Effector CD4-positive, alpha-beta T cell (primary cell): Measurements from ENCODE around the gene DENND5B. TPM values are rescaled to one million over a fixed set of nuclear protein-coding genes. Genes with fewer than 3 reads are reported as not detected.
"Not testable (repeated sequence)": the region's sequence is repeated elsewhere in the genome, so short reads cannot be mapped to it uniquely, and the experiment has no call there.

Experiments used
- DNase-seq: peaks from one replicate; pipeline ENCODE4 v3.0.0-alpha.2; 2020
- total RNA-seq: gene quantifications from one replicate; lab custom pipeline; 2026; lab: John Stamatoyannopoulos, UW

The DENND5B gene
- not detected for total RNA-seq

DNA sequence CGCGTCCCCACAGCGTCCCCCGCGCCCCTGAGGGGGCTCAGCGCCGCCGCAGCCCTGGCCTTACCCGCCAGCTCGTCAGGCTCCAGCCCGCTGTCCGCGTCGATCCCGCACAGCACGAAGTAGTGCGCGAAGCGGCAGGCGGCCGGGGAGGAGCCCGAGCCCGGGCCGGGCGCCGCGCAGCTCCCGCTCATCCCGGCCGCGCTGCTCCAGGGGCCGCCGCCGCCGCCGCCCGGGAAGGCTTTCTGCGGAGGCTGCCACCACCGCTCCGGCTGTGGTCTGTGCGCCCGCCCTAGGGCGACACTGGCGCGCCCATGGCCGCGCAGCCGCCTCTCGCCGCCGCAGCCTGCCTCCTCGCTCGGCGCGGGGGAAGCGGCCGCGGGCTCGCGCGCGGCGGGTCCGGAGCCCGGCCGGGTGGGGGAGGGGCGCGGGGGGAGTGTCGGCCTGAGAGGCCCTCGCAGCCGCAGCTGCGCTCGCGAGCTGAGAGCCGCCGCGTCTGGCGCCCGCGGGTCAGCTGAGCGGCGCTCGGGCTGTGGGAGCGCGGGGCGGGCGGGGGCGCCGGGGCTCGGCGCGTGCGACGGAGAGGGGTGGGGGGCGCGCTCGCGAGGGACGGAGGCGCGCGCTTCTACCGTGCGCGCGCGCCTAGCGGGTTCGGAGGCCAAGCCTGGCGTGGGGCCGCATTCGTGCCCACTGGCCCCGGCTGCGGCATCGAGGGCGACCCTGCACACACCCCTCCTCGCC lies at the start of gene DENND5B:
TSS of gene DENND5B (minus strand) at position 495 of the 738 bp plus-strand sequence. CDS start at position 191, 304 bp downstream.
- no peak for DNase-seq

DNA sequence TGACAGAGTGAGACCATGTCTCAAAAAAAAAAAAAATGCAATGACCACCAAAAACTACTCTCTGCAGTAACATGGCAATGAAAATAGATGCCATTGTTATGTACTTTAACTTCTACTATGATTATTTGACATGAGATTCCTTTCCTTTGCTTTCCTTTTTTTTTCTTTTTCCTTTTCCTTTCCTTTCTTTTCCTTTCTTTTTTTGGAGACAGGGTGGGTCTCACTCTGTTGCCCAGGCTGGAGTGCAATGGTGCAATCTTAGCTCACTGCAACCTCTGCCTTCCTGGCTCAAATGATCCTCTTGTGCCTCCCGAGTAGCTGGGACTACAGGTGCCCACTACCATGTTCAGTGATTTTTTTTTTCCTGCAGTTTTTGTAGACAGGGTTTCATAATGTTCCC lies 43.7 kb upstream of the DENND5B start:
- no peak for DNase-seq

- DNase-seq: no peak
These were observed 42.5 kb upstream of the DENND5B start for GRCh38 chr12:31633464-31633863.

DNA sequence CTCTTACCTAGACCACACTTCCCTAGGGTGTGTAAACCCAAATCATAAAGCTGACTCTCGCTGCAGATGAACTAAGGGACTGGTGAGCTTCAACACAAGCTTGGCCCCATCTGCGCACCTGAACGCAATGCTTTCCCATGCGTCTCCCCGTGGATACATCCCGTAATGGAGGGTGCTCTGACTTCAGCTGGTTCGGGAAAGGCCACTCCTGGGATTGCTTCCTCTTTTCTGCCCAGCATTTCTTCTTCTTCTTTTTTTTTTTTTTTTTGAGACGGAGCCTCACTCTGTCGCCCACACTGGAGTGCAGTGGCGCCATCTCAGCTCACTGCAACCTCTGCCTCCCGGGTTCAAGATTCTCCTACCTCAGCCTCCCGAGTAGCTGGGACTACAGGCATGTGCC lies 40.9 kb upstream of the DENND5B start:
- no peak for DNase-seq

GRCh38 chr12:31631023-31631724 lies 40.2 kb upstream of the DENND5B start:
- DNase-seq: no peak

- DNase-seq: no peak
These were observed 39.1 kb upstream of the DENND5B start for GRCh38 chr12:31629756-31630732.

DNA sequence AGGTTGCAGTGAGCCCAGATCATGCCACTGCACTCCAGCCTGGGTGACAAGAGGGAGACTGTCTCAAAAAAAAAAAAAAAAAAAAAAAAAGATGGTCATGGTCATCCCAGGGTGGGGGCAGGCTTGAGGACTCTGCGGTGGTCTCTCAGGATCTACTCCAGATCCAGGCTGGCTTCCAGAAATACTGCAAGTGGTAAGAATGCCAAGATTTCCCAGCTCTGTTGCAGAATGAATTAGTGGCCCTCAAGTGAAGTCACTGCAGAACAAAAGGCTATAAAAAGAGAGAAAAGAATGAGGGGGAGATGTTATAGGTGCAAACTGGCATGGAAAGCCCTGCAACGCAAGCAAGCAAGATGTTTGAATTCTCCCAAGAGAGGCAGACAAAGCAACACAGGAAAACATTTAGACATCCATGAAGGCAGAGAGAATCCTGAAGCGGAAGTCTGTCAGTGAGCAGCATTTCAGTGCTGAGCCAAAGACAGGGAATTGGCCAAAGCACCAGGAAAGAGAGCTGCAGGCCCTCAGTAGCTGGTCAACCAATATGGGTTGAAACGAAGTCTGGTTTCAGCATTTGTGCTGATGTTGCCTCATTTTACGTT lies 36.6 kb upstream of the DENND5B start:
- no peak for DNase-seq

DNA sequence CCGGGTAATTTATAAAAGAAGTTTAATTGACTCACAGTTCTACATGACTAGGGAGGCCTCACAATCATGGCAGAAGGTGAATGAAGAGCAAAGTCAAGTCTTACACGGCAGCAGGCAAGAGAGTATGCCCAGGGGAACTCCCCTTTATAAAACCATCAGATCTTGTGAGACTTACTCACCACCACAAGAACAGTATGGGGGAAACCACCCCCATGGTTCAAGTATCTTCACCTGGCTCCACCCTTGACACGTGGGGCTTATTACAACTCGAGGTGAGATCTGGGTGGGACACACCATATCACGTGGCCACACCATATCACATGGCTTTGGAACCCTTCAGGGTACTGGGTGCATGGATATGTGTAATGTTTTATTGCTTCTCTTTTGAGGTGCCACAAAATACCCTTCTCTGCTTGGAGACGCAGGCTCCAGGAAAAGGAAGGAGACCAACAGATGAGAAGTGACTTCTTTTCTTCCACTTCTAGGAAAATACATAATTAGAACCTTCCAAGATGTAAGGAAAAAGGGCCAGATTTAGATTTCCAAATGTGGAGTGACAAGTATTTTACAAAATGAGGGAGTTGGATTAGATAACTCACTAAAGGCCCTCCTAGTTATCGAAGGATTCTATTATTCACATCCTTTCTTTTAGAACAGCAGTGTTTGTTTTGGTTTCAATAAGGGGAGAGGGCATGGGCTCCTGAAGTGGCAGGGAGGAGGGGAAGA lies 35.5 kb upstream of the DENND5B start:
- no peak for DNase-seq

DNA sequence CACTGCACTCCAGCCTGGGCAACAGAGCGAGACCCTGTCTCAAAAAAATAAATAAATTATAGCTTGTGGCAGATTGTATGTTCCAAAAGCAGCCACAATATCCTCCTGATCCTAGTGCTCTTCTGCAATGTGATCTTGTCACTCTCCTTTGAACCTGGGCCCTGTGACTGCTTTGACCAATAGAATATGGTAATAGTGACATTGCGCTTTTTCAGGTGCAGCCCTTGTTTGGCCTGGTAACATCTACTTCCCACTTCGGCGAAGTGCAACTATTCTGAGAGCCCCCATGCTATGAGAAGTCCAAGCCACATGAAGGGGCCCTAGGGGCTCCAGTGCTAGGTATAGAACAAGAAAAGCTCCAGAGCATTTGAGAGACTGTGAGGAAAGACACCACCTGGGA lies 31.1 kb upstream of the DENND5B start:
- DNase-seq: no peak

DNA sequence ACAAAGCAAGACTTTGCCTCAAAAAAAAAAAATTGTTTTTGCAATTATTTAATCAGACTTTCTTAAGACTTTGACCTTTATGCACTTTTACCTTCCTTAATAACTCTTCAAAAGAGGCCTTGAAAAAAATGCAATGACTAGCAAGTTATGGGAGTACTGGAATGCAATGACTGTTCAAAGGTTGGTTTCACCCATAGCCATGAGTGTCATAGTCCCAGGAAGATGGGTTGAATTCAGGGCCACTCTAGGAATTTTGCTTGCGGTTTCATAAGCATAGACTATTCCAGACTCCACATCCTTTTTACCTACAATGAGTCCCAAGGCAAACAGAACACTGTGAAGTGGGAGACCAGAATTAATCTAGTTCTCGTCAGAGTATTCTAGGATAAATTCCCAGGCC lies 29.4 kb upstream of the DENND5B start:
- DNase-seq: no peak

- DNase-seq: no peak
These were observed 27.5 kb upstream of the DENND5B start for GRCh38 chr12:31618228-31619025.

GRCh38 chr12:31612819-31613218 lies 21.9 kb upstream of the DENND5B start:
- DNase-seq: no peak

DNA sequence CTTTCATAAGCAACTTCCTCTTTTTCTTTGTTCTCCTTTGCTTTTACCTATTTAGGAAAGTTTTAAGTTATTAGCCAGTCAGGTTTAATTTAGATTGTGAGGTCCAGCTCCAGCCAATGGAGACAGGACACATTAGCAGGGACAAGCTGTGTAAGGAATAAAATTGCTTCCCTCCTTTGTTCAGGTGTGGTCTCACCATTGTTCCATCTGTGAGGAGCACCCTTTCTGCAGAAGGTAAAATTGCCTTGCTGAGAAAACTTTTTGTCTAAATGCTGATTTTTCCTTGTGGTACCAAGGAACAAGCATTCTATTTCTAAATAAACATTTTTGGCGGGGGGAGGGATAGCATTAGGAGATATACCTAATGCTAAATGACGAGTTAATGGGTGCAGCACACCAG lies 17.4 kb upstream of the DENND5B start:
- not testable (repeated sequence) for DNase-seq

DNA sequence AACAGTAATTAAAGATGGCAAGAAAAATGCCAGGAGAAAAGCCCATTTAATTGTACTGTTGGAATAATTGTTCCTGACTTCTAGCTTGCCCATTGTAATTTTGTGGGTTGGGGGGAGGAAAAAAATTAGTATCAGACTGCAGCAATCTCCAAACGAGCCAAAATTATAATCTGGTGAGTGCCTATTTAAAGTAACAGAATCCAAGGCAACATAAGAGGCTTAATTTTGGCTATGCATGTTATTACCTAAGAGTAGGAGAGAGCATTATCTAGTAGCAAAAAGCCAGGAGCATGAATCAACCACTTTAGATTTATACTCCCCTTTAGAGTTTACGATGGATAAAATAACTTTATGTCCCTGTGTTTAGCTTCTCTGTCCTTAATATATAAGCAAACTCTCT lies 14.6 kb upstream of the DENND5B start:
- no peak for DNase-seq

DNA sequence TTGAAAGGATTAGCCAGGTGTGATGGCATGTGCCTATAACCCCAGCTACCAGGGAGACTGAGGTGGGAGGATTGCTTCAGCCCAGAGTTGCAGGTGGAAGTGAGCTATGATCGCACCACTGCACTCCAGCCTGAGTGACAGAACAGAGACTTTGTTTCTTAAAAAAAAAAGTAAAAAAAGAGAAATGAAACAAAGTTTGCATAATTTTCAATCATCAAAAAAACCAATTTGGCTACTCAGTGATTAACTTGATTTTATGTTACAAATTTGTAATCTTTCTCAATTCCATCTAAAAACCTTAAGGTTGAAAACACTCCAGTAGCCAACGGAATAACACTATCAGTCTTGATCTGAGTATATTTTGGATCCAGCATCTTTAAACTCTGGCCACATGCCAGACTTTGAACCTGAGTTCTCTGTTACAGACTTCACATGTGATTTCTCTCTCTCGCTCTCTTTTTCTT lies 12.6 kb upstream of the DENND5B start:
- DNase-seq: no peak

DNA sequence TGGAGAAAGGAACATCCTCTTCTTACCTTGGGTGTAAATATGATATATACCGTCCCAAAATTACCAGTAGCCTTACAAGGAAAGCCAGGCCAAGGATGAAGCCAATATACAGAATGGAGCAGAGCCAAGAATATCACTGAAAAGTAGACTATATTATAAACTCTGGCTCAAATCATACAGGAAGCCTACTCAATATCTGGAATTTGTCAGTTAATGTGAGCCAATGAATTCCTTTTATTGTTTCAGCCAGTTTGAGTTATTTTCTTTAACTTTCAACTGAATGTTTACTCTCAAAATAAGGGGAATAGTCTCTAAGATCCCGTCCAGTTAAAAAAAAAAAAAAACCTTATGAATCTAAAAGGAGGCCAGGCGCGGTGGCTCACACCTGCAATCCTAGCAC lies 9.8 kb upstream of the DENND5B start:
- DNase-seq: no peak

- DNase-seq: no peak
These were observed 9.3 kb upstream of the DENND5B start for GRCh38 chr12:31600252-31600651.

DNA sequence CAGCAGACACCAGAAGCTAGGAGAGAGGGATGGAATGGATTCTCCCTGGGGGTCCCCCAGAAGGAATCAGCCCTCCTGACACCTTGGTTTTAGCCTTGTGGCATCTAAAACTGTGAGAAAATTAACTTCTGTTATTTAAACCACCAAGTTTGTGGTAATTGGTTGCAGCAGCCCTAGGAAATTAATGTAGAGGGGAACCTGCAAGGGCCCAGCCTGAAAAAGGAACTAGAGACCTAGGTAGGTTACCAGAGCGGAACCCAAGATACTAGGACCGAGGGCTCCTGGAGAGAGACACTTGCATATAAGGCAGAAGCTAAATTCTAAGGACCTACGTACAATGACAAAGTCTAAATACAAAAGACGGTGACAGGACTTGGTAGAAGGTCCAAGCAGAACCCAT lies 8.1 kb upstream of the DENND5B start:
- DNase-seq: no peak

- no peak for DNase-seq
These were observed 6.1 kb upstream of the DENND5B start for GRCh38 chr12:31597066-31597465.

GRCh38 chr12:31594681-31595080 lies 3.7 kb upstream of the DENND5B start:
- DNase-seq: no peak

DNA sequence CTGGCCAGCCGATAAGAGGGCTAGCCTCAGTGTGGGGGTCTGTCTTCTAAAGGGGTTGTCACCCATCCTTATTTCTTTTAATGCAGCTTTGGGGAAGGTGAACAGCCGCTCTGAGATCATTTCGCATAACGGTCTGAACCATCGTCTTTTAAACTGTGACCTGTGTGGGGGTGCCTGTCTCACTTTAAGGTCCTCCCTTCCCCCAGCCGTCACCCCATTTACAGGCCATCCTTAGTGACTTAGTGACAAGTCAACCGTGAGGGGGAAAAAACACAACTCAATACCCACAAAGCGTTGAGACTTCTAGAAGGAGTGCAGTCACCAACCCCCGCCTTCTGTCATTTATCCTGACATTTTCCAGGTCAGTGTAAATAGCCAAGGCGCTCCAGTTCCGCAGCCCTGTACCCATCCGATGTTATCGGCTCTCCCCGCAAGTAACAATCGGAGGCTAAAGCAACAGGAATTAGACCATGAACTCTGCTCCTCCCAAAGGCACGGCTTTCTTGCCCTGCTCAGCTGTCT lies 505 bp upstream of the DENND5B start:
- DNase-seq: no peak
